HG03521 (cell line): Measurements from ENCODE around the gene C12orf43.

Experiments used
- ATAC-seq: cut with Tn5 transposase; IDR thresholded peaks from one replicate; pipeline ENCODE4 v1.9.1; 2021; ENCODE audit warnings: mild to moderate bottlenecking, moderate library complexity; ENCODE audit not compliant: unreplicated experiment

The C12orf43 gene

DNA sequence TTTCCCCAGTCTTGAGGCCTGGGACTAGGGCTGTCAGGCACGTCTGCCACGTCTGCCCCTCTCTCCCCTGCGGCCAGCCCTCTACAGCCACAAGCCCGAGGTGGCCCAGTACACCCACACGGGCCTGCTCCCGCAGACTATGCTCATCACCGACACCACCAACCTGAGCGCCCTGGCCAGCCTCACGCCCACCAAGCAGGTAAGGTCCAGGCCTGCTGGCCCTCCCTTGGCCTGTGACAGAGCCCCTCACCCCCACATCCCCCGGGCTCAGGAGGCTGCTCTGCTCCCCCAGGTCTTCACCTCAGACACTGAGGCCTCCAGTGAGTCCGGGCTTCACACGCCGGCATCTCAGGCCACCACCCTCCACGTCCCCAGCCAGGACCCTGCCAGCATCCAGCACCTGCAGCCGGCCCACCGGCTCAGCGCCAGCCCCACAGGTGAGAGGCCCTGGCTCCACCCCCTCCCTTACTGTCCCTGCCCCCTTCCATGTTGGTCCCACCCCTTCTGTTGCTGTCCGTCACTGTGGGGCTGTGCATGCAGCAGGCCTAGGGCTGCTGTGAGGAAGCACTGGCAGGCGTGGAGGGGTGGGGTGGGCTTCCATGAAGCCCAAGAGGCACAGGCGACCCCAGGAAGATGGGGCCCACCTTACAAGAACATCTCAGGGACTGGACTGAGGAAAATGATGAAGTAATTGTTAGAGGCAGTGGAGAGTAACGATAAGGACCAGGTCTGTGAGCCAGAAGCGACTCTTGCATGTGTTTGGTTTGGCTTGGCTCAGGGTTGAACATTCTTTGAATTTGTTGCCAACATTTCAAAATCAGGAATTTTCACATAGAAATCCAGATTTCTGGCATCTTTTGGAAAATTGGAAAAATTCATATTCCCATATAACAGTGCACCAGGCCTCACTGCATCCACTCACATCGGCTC is 16.8 kb downstream of the C12orf43 start:
- no peak for ATAC-seq

DNA sequence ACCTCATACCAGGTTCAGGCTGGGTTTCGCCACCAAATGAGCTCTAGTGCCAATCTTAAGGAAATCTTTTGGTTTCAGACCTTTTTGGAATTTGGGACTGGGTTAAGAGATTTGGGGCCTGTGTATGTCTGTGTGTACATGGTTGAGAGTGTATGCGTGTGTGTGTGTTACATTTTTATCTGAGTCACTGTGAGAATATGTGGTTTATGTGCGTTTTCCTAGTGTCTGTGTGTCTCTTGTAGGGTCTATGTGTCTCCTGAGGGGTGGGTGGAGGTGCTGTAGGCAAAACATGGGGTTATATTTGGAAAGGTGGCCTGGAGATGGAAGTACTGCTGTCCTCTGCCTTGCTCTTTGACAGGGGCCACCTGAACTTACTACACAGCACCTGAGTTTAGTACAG is 17.9 kb downstream of the C12orf43 start:
- no peak for ATAC-seq

DNA sequence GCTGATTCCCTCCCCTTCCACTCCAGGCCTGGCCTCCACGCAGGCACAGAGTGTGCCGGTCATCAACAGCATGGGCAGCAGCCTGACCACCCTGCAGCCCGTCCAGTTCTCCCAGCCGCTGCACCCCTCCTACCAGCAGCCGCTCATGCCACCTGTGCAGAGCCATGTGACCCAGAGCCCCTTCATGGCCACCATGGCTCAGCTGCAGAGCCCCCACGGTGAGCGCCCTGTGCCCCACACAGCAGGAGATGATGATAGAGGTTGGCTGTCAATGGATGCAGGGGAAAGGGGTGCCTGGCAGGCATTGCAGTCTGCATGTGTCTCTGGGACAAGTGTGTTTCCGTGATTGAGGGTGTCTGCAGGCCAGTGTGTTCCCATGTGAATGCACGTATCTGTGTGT is 18.8 kb downstream of the C12orf43 start:
- no peak for ATAC-seq

DNA sequence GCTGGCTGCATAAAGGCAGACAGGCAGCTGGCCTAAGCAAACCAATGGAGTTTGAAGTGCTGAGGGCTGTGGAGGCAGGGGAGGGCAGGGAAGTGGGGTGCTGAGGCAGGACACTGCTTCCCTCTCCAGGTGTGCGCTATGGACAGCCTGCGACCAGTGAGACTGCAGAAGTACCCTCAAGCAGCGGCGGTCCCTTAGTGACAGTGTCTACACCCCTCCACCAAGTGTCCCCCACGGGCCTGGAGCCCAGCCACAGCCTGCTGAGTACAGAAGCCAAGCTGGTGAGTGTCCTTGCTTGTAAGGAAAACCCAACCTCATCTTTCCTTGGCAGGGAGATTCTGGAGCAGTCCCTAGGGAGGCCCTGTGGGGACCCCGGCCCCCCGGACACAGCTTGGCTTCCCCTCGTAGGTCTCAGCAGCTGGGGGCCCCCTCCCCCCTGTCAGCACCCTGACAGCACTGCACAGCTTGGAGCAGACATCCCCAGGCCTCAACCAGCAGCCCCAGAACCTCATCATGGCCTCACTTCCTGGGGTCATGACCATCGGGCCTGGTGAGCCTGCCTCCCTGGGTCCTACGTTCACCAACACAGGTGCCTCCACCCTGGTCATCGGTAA is 20.0 kb downstream of the C12orf43 start:
- no peak for ATAC-seq

DNA sequence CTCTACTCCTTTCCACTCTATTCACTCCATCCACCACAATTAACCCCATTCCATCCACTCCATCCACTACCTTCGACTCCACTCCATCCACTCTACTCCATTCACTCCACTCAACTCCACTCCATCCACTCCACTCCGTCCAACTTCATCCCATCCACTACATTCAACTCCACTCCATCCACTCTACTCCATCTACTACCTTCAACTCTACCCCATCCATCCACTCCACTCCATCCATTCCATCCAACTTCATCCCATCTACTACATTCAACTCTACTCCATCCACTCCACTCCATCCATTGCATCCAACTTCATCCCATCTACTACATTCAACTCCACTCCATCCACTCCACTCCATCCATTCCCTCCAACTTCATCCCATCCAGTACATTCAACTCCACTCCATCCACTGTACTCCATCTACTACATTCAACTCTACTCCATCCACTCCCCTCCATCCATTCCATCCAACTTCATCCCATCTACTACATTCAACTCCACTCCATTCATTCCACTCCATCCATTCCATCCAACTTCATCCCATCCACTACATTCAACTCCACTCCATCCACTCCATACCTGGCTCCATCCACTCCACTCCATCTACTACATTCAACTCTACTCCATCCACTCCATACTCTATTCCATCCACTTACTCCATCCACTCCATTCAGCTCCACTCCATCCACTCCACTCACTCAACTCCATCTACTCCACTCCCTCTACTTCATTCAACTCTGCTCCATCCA is 21.5 kb downstream of the C12orf43 start:
- ATAC-seq: no peak

DNA sequence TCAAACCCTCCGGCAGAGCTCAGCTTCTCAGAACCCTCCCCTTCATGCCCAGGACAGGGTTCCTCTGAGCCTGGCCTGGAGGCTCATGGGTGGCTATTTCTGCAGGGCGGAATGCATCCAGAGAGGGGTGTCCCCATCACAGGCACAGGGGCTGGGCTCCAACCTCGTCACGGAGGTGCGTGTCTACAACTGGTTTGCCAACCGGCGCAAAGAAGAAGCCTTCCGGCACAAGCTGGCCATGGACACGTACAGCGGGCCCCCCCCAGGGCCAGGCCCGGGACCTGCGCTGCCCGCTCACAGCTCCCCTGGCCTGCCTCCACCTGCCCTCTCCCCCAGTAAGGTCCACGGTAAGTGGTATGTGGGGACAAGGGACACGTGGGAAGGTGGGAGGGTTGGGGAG is 22.2 kb downstream of the C12orf43 start:
- ATAC-seq: no peak

DNA sequence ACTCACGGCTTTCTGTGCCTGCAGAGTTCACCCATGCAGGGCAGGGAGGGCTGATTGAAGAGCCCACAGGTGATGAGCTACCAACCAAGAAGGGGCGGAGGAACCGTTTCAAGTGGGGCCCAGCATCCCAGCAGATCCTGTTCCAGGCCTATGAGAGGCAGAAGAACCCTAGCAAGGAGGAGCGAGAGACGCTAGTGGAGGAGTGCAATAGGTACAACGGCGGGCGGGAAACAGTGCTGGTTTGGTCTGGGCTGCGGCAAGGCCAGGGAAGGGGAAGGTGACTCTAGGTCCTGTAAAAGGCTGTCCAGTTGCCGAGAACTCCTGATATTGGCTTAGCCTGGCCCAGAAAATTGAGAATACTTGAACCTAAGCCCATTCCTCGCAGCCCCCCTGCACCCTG is 22.8 kb downstream of the C12orf43 start:
- no peak for ATAC-seq

DNA sequence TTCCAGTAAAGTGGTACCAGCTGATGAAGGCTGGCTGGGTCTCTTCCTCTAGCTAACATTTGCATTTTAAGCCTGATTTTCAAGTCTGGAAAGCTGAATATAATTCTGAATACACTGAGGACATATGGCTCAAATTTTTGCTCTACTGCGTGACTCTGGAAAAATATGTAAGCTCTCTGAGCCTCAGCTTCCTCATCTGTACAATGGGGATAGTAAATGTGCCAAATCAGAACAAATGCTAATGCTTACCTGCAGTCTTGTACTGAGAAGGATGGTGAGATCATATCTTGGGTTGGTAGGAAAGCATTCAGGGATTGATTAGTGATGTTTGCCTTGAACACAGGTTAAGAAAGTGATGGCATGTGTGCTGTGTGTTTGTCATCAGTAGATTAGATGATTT is 23.3 kb downstream of the C12orf43 start:
- ATAC-seq: no peak

DNA sequence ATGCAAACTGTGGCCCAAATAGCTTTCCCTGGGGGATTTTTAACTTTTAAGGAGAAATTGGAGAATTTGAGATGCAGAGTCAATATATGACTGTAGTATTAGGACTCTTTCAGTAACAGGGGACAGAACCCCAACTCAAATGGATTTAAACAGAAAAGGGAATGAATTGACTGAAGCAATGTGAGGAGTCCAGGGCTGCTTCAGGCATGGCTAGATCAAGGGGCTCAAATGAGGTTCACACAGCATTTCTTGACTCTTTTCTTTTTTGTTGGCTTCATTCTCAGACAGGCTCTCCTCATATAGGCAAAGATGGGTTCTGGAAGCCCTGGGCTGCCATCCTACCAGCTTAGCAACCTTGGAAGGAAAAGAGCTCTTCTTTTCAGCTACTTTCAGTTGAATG is 24.3 kb downstream of the C12orf43 start:
- ATAC-seq: no peak

DNA sequence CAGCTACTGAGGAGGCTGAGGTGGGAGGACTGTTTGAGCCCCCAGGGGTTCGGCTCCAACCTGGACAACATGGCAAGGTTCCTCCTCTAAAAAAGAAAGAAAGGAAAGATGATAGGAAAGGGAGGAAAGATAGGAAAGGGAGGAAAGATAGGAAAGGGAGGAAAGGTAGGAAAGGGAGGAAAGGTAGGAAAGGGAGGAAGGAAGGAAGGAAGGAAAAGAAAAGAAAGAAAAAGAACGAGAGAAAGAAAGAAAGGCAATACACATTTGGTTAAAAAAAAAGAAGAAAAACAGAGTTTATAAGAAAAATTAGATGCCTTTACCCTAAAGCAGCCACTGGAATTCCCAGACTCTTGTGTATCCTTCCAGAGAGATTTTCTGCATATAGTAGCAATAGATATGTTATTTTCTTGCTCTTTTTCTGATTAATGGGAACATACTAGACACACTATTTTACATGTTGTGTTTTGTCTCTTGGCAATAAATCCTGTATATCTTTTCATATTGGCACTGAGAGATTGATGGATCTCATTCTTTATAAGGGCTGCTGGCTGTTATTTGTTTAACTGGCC is 25.7 kb downstream of the C12orf43 start:
- ATAC-seq: no peak

DNA sequence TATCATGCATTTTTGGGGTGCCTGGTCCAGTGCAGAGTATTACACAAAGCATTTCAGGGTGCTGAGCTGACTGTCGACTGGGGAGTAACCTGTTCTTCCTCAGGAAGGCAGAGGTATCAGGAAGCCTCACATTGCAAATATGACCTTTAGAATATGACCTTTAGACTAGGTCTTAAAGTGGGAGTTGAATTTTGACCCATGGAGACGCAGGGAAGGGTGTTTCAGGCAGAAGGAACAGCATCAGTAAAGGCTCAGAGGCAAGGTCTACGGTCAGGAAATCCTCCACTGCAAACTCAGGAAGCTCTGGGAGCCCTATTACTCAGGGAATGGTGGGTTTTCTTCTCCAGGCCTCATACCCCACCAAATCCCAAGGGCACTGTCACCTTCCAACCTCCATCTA is 26.6 kb downstream of the C12orf43 start:
- ATAC-seq: no peak

DNA sequence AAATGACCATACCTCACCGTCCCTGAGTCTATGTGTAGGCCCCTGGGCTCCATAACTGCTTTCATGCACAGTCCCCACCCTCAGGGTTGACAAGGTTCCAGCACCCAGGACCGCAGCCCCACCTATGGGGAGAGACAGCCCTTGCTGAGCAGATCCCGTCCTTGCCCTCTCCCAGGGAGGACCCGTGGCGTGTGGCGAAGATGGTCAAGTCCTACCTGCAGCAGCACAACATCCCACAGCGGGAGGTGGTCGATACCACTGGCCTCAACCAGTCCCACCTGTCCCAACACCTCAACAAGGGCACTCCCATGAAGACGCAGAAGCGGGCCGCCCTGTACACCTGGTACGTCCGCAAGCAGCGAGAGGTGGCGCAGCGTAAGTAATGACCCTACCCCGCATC is 27.6 kb downstream of the C12orf43 start:
- ATAC-seq: no peak

DNA sequence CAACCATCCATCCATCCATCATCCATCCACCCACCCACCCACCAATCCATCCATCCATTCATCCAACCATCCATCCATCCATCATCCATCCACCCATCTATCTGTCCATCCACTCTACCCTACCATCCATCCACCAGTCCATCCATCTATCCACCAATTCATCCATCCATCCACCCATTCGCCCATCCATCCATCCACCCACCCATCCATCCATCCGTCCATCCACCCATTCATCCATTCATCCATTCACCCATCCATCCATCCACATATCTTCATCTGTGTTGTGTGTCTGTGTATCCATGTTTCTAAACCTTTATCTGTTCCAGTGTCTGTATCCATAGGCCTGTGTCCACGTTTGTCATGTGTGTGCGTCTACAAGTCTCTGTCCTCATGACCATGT is 28.1 kb downstream of the C12orf43 start:
- no peak for ATAC-seq

DNA sequence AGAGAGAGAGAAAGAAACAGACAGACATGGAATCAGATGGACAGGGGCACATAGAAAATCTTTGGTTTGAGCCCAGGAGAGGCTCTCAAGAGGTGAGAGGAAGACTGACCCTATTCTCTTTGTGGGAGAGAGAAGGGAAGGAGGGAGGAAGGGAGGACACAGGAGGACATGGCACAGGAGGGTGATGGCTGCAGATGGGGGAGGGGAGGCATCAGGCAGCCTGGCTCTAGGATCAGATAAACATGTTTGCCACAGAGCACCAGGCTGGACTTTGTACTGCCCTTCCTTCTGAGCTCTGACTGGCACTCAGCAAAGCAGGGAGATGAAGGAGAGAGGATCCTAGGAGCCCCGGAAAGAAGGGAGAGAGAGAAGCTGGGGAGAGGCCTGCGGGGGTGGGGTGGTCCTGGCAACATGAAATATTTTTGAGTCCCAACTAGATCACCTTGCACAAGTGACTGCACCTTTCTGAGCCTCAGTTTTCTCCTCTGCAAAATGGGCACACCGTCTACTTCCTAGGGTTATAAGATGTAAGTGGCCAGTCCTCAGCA is 31.9 kb downstream of the C12orf43 start:
- no peak for ATAC-seq

DNA sequence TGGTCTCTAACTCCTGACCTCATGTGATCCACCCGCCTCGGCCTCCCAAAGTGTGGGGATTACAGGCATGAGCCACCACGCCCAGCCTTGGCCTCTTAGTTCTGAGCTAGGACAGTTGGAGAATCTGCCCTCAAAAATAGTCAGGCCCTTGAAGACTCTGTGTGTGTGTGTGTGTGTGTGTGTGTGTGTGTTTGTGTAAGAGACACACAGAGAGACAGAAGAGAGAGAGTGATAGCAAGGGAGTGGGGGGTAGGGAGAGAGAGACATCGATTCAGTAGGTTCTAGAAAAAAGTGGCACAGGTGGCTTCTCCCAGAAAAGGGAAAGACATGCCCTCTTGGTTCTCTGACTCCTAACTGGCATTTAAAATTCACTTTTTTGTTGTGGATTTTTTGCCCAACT is 32.5 kb downstream of the C12orf43 start:
- no peak for ATAC-seq

DNA sequence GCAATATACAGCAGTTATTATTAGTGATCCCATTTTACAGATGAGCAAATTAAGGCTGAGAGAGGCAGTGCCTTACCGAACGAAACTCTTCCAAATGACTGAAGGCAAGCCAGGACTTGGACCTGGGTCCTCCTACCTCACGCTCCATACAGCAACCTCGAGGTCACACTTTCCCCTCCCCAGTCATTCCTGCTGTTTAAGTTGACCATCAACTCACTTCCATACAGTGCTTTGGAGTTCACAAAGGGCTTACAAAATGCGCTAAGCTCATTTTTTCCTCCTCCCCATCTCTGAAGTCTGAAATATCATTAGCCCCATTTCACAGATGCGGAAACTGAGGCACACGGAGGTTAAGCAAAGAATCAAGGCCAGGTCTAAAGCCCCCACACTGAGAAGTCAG is 33.6 kb downstream of the C12orf43 start:
- ATAC-seq: no peak

DNA sequence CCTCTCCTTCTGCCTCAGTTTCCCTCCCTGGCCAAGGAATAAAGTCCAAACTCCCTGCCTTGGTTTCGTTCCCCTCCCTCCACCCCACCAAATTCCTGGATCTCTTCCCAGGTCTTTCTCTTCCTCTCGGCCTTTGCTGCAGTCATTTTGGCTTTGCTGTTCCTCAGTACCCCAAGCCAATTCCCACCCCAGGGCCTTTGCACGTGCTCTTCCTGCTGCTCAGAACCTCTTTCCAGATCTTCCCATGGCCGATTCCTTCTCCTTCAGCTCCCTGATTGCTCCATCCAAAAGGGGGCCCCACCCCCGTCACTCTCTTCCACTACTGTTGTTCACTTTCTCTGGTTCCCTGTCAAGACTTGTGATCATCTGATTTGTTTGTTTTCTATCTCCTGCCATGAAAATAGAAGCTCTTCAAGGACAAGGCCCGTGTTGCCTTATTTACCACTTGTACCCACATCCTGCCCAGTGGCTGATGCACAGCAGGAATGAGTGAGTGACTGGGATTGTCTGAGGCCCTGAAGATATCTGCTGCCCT is 34.8 kb downstream of the C12orf43 start:
- no peak for ATAC-seq

DNA sequence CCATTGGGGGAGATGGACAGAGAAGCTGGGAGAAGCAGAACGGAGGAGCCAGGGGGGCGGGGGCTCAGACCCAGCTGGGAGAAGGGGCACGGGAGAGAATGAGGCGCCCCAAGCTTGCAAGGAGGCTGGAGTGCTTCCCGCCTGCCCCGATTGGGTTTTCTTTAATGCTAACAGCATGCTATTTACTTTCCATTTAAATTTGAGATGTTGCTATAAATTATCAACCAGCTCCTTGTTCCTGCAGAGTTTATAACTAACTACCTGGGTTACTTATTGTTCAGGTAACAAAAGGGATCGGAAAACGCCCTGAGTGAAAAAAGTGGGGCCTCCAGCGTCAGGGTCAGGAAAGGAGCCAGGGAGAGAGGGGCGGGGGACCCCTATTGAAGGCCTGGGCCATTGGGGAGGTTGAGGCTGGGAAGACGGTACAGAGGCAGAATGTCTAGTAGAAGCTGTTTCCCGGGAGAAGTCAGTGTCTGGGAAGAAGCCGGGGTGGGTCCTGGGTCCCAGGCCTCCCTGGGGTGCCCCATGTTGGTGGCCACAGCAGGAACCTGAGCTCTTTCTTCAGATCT is 35.4 kb downstream of the C12orf43 start:
- no peak for ATAC-seq

DNA sequence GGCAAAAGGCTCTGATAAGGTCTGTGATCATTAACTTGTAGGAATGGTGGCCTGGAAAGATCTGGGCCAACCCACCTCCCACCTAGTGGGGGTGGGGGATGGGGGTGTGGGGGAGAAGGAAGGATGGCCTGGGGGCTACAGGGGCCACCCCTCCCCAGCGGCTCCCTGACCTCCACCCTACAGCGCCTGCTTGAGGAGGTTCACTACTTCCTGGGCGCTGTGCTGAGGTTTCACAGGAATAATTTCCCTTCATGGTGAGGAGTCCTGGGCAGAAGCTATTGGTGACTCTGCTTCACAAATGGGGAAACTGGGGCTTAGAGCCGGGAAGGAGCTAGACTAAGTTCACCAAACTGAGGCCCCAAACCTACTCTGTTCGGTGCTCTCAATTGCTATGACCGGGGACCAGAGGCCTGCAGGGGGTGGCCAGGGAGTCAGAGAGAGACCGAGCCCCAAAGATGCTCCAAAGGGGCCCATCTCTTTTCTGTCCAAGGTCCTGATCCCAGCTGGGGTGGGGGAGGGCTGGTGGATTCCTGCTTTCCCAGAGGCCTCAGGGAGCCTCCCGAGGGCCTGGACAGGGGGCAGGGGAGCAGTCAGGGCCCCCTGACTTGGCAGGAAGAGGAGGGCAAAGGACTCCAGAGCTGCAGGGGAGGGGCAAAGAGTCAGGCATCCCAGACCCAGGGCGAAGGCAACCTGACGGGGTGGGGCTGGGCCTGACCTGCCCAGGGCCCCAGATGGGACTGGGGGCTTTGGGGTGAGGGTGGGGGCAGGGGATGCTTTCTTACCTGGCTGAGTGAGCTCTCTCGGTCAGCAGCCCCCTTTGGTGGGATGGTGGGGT is 36.2 kb downstream of the C12orf43 start:
- no peak for ATAC-seq
